ENCODE results near the gene PDE8B. TPM values are rescaled to one million over a fixed set of nuclear protein-coding genes. Genes with fewer than 3 reads are reported as not detected.

The PDE8B gene
- total RNA-seq, 1 donor from 2014 or later = 8.9 TPM

DNA sequence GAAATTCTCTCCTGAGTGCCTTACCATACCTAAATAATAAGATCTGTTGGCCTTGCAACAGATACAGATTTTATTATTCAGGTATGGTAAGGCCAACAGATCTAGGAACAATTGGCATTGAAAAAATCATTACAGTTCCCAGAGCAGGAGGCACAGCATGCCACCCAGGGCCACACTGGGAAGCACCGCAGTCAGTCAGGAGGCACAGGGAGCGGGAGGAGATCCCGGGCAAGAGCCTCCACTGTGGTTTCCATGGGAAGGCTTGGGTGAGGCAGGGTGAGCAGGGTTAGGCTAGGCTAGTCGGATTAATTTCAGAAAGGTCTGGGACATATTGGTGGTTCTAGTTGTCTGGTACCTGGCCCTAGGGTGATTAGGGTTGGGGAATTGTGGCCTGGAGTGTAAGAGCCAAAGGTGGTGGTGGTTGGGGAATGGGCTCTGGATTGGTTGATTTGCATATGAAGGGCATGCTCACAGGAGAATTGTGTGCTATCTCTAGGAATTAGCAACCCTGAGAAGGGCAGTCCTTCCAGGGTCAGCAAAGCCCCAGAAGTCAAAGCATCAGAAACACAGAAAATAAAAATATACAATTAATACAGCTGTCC is 111.4 kb downstream of the PDE8B start:
- DNase-seq = no peak

DNA sequence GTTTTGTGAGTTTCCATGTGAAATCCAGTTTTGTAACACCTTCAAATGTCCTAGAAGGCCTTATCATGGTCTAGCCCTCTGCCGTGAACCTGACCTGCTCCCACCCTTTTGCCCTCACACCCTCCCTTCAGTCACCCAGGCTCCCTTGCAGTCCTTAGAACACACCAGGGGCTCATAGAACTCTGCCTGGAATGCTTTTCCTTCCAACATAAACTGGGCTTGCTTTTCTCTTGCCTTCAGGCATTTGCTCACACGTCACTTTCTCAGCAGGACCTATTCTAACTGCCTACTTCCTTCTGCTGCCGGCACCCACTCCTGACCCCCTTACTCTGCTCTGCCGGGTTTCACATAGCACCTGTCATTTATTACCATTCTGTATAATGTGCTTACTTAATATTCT is 111.9 kb downstream of the PDE8B start:
- DNase-seq = no peak

DNA sequence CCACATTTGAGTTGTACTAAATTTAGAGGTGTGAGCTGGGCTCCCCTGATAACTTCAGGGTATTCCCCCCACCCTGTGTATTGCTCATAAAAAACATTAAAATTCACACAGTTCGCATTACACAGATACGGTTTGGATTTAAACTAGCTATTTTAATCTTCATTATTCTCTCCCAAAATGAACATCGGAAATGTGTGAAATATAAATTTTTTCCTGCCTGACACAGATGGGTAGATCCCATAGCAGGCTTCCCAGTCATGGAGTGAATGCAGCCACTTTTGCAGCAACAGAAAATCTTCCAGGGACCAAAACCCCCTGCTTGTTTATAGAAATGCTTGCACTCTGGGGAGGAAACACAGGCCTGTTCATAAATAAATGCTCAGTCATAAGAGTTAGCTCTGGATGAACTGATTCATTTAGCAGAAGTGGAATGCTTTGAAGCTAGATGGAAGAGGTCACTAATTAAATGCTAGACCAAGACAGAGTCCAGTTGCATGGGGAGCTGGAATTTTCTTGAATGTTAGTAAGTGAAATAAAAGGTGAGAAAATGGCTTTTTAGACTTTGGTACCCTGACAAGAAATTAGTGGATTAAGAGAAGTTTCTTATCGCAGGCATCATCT is 115.6 kb downstream of the PDE8B start:
- DNase-seq = peak; percentile 19

DNA sequence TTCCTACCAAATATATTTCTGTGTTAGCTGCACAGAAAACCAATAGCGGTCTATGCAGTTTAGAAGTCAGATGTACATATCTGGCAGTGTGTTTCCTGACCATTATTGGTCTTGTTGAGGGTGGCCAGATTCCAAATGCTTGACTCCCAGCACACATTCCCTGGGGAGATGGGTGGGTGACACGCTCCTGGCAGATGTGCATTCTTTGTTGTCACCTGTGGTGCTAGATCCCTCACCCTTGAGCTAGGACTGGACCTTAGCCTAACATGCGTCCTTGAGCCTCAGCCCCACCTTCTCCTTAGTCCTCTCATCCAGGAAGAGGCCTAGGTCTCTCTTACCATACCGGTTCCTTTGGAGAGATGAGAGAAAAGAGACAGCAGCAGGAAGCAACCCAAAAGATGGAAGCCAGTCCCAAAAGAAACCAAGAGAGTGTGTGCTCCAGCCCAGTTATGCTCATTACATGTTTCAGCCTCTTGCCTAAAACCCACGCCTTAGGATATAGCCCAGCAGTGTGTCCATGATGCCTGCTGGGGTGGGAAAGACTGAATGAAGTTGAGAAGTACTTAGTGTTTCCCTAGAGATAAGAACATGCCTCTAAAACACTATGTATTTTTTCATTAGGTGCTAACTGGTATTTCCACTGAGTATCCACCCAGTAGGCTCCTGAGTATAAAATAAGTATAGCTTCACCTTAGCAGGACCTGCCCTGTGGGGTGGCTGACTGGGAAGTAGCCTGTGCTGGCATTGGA is 116.7 kb downstream of the PDE8B start:
- no peak for DNase-seq

DNA sequence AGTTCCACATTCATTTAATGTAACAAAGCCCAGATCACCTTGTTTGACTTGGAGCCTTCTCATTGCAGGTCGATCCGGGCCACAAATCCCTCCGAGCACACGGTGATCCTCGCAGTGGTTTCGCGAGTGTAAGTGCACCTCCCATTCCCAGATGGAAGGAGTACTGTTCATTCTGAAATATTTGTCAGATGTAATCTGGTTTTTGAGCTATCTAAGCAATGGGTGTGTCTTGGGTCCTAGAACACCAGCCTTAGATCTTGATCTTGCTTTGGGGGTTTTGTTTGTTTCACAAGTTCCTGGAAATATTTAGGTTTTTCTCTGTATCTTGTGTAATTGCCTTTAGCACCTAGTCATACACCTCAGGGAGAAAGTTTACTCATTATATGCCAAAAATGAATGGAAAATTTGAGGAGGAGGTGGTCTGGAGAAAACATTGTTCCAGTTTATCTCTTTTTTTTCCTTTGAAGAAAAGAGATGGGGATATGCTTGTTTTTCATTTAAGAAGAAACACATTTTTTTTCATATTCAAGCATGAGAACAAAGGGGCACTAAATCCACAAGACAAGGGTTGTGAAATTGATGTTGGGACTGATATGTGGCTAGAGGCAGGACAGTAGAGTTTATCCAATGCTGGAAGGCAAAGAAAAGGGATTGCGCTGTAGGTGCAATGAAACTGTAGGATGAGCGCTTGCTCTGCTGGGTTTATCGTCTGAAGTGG is 118.6 kb downstream of the PDE8B start:
- DNase-seq = no peak

DNA sequence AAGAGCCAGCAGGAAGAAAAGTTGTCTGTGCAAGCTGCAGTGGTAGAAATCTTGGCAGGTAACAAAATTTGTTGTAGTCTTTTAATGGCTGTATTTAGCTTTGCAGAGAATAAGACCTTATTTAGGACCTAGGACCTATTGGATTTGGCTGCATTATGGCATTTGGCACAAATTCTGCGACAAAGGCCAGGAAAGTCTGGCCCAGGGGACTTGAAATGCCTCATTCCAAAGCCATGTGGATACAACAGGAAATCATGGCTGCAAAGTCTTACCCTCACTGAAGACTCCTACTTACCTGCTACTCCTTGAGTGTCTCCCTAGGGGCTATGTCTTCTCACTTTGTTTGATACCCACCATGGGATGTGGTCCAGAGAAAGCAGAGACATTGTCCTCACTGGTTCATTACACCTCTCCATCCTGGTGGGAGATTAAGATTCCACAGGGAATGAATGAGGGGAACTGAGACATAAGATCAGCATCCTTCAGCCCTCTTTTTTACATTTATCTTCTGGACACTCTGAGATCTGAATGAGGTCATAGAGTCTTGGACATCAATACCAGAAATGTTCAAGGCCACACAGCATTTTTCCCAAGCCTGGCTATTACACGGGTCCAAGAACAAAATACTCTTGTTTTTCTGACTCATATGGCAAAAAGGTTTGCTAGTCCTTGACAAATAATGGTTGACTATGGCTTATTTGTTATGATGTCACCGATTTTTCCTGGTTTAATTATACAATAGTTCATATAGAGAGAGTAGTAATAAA is 119.4 kb downstream of the PDE8B start:
- no peak for DNase-seq

DNA sequence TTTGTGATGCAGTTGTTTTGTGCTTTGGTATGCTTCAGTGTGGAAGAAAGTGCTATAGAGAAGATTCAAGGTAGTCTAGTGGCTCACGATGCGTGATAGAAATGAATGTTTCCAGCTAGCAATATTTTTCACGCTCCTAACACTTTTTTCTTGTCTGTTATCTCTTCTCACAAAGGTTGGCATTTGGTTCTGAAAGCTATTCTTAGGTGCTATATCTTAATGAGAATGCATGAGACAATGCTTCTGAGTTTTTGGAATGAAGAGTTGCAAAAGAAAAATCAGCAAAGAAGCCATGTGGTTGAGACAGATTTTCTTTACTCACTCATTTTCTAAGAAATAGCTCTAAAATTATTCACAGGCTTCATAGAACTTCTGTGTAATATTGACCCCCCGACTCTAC is 122.6 kb downstream of the PDE8B start:
- no peak for DNase-seq

DNA sequence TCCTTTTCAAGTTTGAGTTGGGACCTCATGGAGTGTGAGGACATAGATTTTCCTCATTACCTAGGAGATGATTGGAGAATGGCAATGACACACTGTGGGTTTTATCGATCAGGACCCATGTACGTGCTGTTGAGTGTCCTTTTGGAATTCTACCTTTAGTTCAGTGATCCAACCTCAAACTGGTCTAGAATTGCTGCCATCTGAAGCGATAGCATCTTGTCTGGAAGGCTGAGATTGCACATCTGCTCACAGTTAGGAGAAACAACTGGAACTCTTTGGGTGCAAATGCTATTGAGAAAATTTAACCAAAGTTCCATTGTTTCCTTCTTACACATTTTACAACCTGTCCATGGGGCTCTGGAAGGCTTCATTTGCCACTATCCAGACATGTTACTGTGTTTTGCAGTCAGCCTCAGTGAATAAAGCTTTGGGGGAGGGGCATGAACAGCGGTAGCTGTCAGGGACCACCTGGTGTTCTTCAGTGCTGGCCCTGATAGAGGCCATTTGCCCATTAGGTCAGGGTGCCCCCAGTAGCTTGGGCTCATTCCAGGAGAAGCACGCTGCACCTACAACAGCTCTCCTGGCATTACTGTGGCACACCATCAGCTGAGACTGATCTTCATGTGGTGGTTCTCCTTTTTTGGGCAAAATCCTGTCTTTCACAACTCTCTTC is 123.1 kb downstream of the PDE8B start:
- no peak for DNase-seq

DNA sequence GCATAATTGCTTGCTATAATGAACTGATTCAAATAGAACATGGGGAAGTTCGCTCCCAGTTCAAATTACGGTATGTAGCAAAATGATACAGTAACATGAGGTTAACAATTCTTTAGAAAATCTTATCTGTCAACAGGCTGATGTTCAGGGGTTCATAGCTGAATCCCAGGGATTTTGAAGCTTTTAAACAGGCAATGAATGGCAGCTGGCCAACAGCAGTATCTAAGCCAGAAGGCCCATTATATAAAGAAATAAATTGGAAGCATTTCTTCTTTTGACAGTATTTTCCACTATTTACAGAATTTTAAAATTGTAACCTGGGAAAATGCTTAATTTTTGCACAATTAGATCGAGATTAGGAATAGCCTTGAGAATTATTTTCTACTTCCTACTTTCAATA is 126.8 kb downstream of the PDE8B start:
- peak; percentile 53 for DNase-seq

DNA sequence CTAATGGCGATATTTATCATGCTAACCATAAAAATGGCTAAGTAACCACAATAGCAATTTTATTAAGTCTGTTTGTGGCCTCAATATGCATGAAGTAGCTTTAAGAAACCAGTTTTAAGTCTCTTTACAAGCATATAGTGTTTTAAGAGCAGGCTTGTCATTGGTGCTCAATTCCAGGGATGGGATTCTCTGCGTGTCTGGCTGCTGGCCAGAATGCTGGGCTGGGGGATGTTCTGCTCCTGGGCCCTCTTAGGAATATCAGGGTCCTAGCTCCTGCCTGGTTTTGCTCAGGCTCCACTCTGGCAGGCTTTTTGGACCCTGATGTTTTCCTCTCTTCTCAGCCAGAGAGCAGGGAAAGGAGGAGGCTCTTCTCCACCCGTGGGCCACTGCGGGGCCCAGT is 127.2 kb downstream of the PDE8B start:
- peak; percentile 86 for DNase-seq

DNA sequence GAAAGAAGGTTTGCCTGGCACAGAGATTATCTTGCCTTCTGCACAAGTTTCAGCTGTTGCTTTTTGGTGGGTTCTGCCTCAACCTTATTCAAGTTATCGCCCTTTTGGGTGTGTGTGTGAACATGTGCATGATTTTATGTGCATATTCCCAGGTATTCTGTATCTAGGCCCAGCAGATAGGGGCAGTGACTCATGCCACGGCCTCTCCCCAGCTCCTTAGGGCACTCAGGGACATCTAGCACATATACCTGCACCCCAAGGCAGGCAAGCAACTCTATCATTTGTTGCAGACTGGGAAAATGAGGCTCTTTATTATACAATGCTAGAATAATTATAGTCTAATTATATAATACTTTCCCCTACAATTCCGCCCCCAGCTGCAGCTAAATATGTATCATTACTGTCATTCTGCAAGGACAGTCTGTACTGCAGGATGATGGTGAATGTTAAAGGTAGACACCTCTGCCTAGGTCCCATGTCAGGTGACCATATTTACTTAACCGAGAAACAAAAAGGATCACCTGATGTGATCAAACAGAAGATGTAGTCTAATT is 128.9 kb downstream of the PDE8B start:
- DNase-seq = no peak

DNA sequence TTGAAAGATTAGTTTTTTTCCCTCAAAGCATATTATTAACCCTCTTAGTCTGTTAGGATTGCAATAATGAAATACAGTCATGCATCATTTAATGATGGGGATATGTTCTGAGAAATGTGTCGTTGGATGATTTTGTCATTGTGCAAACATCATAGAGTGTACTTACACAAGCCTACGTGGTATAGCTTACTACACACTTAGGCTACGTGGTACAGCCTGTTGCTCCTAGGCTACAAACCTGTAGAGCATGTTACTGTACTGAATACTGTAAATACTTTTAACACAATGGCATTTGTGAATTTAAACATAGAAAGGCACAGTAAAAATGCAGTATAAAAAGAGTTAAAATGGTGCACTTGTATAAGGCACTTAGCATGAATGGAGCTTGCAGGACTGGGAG is 132.7 kb downstream of the PDE8B start:
- no peak for DNase-seq

DNA sequence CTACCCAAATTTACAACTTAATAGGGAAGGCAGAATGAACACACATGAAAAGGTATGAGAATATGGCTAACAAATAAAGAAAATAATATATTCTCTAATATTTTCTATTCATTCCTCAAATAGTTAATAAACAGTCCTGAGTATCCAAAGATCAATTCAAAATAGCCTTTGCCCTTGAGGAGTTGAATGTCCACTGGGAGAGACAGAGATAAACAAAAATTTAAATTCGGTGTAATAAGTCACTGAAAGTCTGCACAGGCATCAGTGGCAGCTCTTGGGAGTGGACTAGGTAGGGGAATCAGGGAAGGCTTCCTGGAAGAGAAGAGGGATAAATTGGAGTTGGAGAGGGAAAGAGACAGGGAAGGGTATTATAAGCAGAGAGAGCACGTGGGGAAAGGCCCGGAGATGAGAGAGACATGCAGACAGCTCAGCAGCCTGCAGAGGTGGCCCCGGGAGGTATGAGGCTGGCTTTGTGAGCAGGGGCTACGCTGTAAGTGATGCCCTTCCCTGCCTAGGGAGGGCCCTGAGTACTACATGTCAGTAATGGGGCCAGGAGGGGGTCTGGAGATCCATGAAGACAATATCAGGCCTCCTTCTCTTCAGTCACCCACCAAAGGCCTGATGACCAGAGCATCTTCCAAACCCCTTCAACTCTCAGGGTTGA is 137.1 kb downstream of the PDE8B start:
- no peak for DNase-seq

DNA sequence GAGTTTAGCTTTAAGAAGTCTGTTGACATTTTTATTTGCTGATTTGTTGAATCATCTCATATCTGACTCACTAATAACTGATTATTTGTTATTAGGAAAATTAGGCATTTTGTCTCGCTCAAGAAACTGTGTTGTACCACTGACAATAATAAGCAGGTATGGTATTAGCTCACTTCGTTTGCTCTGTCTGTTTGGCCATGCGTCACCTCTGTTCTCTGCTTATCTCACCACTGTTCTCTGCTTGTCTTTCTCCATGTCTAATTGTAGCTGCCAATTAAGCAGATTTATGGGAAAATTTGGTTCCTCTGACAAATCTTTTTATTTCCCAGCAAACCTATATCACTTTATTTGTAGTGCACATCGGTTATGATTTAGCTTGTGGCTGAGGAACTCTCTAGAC is 142.8 kb downstream of the PDE8B start:
- no peak for DNase-seq

DNA sequence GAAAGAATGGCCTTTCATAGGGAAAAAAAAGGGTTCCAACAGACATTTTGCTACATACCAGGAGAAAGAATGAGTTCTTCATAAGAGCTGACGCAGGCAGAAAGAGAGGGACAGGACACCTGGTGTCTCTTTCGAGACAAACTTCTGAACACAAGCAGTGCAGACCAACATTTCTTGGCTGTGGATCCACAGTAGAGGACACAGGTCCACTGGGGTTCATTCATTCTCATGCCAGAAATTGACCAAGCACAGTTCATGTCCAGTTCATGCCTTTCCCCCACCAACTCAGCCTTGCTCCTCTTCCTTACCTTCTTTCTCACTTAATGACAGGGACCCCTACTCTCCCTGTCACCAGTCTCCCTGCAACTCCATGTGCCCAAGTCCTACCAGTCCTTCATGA is 144.0 kb downstream of the PDE8B start:
- no peak for DNase-seq

DNA sequence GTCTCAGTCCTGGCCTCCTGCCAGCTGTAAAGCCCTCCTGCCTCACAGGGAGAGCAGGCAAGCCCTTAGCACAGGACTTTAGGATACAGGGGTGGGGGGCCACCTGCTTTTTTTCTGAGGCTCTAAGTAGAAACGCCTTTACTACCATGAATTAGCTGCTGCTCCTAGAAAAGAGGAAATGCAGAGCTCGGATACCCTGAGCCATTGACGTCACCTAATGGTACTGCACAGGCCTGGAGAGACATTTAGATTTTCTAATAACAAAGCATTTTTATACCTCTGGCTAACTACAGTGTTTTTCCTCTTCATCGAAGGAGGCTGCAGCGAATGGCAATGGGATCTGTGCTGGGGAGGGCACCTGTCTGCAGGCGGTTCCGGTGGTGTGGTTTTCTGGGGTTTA is 144.6 kb downstream of the PDE8B start:
- no peak for DNase-seq

DNA sequence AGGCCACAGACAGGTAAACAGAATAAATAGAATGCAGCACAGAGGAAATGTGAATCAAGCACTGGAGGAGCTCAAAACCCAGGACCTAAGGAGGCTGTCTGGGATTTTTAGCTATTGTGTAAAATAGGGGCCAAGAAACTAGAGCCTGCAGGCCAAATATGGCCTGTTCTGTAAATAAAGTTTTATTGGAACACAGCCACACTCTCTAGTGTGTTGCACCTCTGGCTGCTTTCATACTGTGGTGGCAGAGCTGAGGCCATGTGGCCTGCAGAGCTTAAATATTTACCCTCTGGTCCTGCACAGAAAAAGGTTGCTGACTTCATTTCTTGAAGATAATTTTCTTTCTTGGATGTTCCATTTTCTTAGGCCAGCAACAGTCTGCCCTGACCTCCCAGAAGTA is 145.3 kb downstream of the PDE8B start:
- DNase-seq = no peak

DNA sequence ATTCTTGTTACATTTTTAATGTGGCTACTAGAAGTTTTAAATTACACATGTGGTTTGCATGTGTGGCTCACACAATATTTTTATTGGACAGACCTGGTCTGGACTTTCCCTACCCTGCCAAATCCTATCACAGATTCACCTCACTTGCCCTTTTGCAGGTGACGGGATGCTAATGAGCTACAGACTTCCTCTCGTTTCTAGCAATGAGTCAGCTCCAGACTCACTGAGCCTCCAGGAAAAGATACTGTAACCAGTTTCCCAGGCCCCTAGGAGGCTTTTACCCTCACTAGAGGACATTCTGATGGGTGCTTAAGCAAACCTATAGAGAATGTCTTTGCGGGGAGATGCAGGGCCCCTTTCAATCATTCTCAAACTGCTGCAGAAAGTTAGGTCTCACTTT is 146.3 kb downstream of the PDE8B start:
- no peak for DNase-seq

DNA sequence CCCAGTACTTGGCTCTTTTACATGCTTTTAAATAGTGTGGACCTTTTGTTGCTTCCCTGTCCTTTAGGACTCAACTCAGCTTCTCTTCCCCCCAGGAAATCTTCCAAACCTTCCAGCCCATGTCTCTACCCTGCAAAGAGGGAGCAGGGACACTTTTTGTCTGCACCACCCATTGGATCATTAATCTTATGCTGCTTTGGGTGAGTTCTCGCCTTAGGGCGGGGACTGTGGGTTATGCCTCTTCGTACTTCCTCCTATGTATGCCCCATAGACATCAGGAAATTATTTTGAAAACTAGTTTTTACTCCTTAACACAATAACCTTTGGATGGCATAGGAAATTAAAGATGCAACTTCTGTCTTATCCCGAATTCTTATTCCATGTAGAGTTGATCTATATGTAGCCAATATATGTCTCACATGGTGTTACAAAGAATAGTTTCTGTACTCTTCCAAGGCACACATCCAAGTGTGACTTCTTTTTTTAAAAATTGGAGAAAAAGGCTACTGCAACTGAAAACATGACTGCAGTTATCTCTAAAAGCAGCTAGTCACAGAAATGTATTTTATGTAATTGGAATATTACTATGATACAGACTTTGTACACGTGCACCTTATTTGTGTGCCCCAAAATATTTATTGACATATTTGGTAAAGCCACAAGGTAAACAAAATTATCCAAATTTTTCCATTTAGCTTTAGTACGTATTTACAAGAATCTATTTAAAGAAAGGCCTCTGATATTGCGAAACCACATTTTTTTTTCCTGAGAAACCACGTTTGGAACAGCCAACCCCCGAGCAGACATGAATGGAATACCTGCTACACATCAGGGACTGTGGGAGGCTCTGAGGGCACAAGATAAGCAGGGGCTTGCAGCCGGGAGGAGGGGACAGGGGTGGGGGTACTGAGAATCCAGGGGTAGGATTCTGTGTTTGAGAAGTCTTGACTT is 148.1 kb downstream of the PDE8B start:
- DNase-seq = no peak

DNA sequence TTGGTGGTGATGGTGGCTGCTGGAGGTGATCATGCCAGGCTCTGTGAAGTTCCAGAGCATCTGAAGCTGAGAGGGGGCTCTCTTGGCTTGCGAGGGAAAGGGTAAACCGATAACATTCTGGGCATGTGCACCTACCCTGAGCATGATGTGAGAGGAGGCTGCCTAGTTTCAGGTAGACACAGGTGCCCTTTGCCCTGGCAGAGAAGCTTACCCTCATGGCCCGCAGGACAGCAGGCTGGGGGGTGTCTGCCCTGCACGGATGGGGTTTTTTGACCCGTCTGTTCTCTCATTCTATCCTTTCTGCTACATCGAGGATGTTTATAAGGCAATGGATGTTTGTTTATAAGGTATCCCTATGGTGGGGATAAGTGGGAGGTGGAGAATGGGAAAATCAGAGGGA is 148.8 kb downstream of the PDE8B start:
- no peak for DNase-seq

Data from tongue (tissue), 2 donors.